WTC11 (cell line): ENCODE data around the gene CCL2.

Experiments
- ATF3 ChIP-seq: sonication (generic); formaldehyde crosslinking; conservative IDR thresholded peaks from 2 replicates; pipeline ENCODE4 v1.8.1; 2022; ENCODE audit warnings: mild to moderate bottlenecking, missing genetic modification reagents
- E2F1 ChIP-seq: sonication (generic); formaldehyde crosslinking; IDR thresholded peaks from 2 replicates; pipeline ENCODE4 v1.8.0; 2022; ENCODE audit warnings: mild to moderate bottlenecking, missing genetic modification reagents
- ETV6 ChIP-seq: sonication (generic); formaldehyde crosslinking; IDR thresholded peaks from 2 replicates; pipeline ENCODE4 v1.8.1; 2022; ENCODE audit warnings: mild to moderate bottlenecking, missing genetic modification reagents
- NFATC4 ChIP-seq: fragments of 250-450 bp; sonication (Bioruptor Pico); IDR thresholded peaks from 2 replicates; pipeline ENCODE4 v1.9.0; 2021; ENCODE audit warnings: mild to moderate bottlenecking
- SOX15 ChIP-seq: fragments of 250-450 bp; sonication (Bioruptor Pico); IDR thresholded peaks from 2 replicates; pipeline ENCODE4 v1.9.0; 2021; ENCODE audit warnings: mild to moderate bottlenecking
- SP1 ChIP-seq: sonication (generic); formaldehyde crosslinking; conservative IDR thresholded peaks from 2 replicates; pipeline ENCODE4 v1.8.1; 2022; ENCODE audit warnings: missing genetic modification reagents
- TEAD4 ChIP-seq: sonication (generic); formaldehyde crosslinking; IDR thresholded peaks from 2 replicates; pipeline ENCODE4 v1.8.0; 2022; ENCODE audit warnings: mild to moderate bottlenecking, missing genetic modification reagents
- USF2 ChIP-seq: sonication (generic); formaldehyde crosslinking; IDR thresholded peaks from 2 replicates; pipeline ENCODE4 v1.8.1; 2023; ENCODE audit warnings: mild to moderate bottlenecking, missing genetic modification reagents, moderate library complexity
- TF ChIP-seq, protein P1 (sequence below): fragments of 200-600 bp; IDR thresholded peaks from 2 replicates; pipeline ENCODE4 v1.8.0; 2022; ENCODE audit warnings: antibody characterized with exemption
- TF ChIP-seq, protein P2 (sequence below): sonication (generic); formaldehyde crosslinking; IDR thresholded peaks from 2 replicates; pipeline ENCODE4 v1.8.1; 2023; ENCODE audit warnings: mild to moderate bottlenecking, missing genetic modification reagents
- TF ChIP-seq, protein P3 (sequence below): sonication (generic); formaldehyde crosslinking; IDR thresholded peaks from 2 replicates; pipeline ENCODE4 v1.8.0; 2022; ENCODE audit warnings: mild to moderate bottlenecking, missing genetic modification reagents

DNA sequence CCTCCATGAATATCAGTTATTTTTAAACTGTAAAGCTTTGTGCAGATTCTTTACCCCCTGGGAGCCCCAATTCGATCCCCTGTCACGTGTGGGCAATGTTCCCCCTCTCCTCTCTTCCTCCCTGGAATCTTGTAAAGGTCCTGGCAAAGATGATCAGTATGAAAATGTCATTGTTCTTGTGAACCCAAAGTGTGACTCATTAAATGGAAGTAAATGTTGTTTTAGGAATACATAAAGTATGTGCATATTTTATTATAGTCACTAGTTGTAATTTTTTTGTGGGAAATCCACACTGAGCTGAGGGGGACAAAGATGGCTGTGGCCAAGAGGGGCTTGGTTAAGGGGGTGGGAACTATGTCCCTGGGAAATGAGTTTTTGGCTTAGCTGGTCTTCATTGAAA is 32.8 kb downstream of the CCL2 start:
- TF ChIP-seq, protein P1, sequence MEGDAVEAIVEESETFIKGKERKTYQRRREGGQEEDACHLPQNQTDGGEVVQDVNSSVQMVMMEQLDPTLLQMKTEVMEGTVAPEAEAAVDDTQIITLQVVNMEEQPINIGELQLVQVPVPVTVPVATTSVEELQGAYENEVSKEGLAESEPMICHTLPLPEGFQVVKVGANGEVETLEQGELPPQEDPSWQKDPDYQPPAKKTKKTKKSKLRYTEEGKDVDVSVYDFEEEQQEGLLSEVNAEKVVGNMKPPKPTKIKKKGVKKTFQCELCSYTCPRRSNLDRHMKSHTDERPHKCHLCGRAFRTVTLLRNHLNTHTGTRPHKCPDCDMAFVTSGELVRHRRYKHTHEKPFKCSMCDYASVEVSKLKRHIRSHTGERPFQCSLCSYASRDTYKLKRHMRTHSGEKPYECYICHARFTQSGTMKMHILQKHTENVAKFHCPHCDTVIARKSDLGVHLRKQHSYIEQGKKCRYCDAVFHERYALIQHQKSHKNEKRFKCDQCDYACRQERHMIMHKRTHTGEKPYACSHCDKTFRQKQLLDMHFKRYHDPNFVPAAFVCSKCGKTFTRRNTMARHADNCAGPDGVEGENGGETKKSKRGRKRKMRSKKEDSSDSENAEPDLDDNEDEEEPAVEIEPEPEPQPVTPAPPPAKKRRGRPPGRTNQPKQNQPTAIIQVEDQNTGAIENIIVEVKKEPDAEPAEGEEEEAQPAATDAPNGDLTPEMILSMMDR: no peak
- no peak for TF ChIP-seq E2F1 (CRISPR knock-in tag)
- TF ChIP-seq NFATC4 (CRISPR knock-in tag): no peak
- no peak for TF ChIP-seq TEAD4 (CRISPR knock-in tag)
- no peak for TF ChIP-seq ATF3 (CRISPR knock-in tag)
- TF ChIP-seq, protein P2, sequence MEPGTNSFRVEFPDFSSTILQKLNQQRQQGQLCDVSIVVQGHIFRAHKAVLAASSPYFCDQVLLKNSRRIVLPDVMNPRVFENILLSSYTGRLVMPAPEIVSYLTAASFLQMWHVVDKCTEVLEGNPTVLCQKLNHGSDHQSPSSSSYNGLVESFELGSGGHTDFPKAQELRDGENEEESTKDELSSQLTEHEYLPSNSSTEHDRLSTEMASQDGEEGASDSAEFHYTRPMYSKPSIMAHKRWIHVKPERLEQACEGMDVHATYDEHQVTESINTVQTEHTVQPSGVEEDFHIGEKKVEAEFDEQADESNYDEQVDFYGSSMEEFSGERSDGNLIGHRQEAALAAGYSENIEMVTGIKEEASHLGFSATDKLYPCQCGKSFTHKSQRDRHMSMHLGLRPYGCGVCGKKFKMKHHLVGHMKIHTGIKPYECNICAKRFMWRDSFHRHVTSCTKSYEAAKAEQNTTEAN (CRISPR knock-in tag): no peak
- TF ChIP-seq, protein P3, sequence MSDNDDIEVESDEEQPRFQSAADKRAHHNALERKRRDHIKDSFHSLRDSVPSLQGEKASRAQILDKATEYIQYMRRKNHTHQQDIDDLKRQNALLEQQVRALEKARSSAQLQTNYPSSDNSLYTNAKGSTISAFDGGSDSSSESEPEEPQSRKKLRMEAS (CRISPR knock-in tag): no peak
- TF ChIP-seq ETV6 (CRISPR knock-in tag): no peak
- no peak for TF ChIP-seq SP1 (CRISPR knock-in tag)
- TF ChIP-seq USF2: no peak
- no peak for TF ChIP-seq SOX15 (CRISPR knock-in tag)
